DOHH2 (cell line): ENCODE data around the gene ACVR1B.

ENCODE experiments used
- H3F3A ChIP-seq: fragments of 200-600 bp; sonication (generic), shearing (Covaris generic); 2 replicates; pipeline ENCODE4 v1.6.0; 2016; ENCODE audit warnings: antibody characterized with exemption, mild to moderate bottlenecking; ENCODE audit not compliant: control insufficient read depth, insufficient read depth
- H3K27ac ChIP-seq: fragments of 200-600 bp; sonication (generic); 2 replicates; pipeline ENCODE4 v1.5.1; 2014; ENCODE audit warnings: low read depth, mild to moderate bottlenecking, low read length, moderate library complexity
- H3K27me3 ChIP-seq: fragments of 200-600 bp; sonication (generic); 2 replicates; pipeline ENCODE4 v1.6.1; 2014; ENCODE audit warnings: mild to moderate bottlenecking, low read length, mixed read lengths; ENCODE audit not compliant: control insufficient read depth
- H3K36me3 ChIP-seq: fragments of 200-600 bp; sonication (generic); 2 replicates; pipeline ENCODE4 v1.6.1; 2014; ENCODE audit warnings: mild to moderate bottlenecking, low read length, moderate library complexity, mixed read lengths; ENCODE audit not compliant: control insufficient read depth
- H3K4me1 ChIP-seq: fragments of 200-600 bp; sonication (generic); 2 replicates; pipeline ENCODE4 v1.6.1; 2014; ENCODE audit warnings: mild to moderate bottlenecking, low read length, mixed read lengths; ENCODE audit not compliant: control insufficient read depth
- H3K4me2 ChIP-seq: fragments of 200-600 bp; sonication (generic); 2 replicates; pipeline ENCODE4 v1.6.0; 2014; ENCODE audit warnings: mild to moderate bottlenecking, low read length, moderate library complexity
- H3K4me3 ChIP-seq: fragments of 200-600 bp; sonication (generic); 2 replicates; pipeline ENCODE4 v1.5.1; 2014; ENCODE audit warnings: mild to moderate bottlenecking, low read length, mixed read lengths
- H3K79me2 ChIP-seq: fragments of 200-600 bp; sonication (generic); 2 replicates; pipeline ENCODE4 v1.6.1; 2014; ENCODE audit warnings: mild to moderate bottlenecking, low read length, mixed read lengths; ENCODE audit not compliant: control insufficient read depth
- H3K9me2 ChIP-seq: fragments of 200-600 bp; sonication (generic); replicated peaks from 2 replicates; pipeline ENCODE4 v1.6.1; 2014; ENCODE audit warnings: mild to moderate bottlenecking, low read length, mixed read lengths; ENCODE audit not compliant: control insufficient read depth
- H3K9me3 ChIP-seq: fragments of 200-600 bp; sonication (generic); 2 replicates; pipeline ENCODE4 v1.6.1; 2014; ENCODE audit warnings: antibody characterized with exemption, low read length, mixed read lengths; ENCODE audit not compliant: control insufficient read depth, insufficient read depth
- H4K20me1 ChIP-seq: fragments of 200-600 bp; sonication (generic); 2 replicates; pipeline ENCODE4 v1.6.0; 2014; ENCODE audit warnings: low read depth, mild to moderate bottlenecking, antibody characterized with exemption, low read length, moderate library complexity; ENCODE audit not compliant: control insufficient read depth, insufficient read depth
- CTCF ChIP-seq: fragments of 200-600 bp; sonication (generic); IDR thresholded peaks from one replicate; pipeline ENCODE4 v1.5.1; 2014; ENCODE audit warnings: antibody characterized with exemption, mild to moderate bottlenecking, low read depth, low read length; ENCODE audit not compliant: poor library complexity, severe bottlenecking
- EZH2phosphoT487 ChIP-seq: fragments of 200-600 bp; sonication (generic); IDR thresholded peaks from 2 replicates; pipeline ENCODE4 v1.6.1; 2017; ENCODE audit warnings: borderline replicate concordance, mild to moderate bottlenecking, antibody characterized with exemption, low read length, moderate library complexity, mixed read lengths

The ACVR1B gene

GRCh38 chr12:52006726-52007157 lies 55.2 kb downstream of the ACVR1B start, which contains the start of gene TAMALIN:
TAMALIN (plus strand) TSS chr12:52006946; CDS start chr12:52007020, 74 bp downstream.
- Histone ChIP-seq H3K9me2 (no peaks in the 10 kb centered on the region), H3K36me3 (no peaks in the 10 kb centered on the region), H3K9me3 (no peaks in the 10 kb centered on the region), H3K79me2 (no peaks in the 10 kb centered on the region), H3K27ac (no peak within 1 kb of the TSS), H3K4me3 (no peak within 1 kb of the TSS), H3F3A (no peaks in the 10 kb centered on the region), H3K4me2 (peak within 1 kb of the TSS; percentile 39), H3K4me1 (peaks cover 11% of the 10 kb centered on the region), H3K27me3 (peaks cover 56% of the 10 kb centered on the region), H4K20me1 (no peaks in the 10 kb centered on the region)
- TF ChIP-seq CTCF (no peak), EZH2phosphoT487 (no peak)

GRCh38 chr12:52007158-52007921 lies 55.8 kb downstream of the ACVR1B start:
- Histone ChIP-seq H3F3A (no peaks in the 10 kb centered on the region), H3K4me2 (no peak overlapping the region), H3K36me3 (no peaks in the 10 kb centered on the region), H3K4me1 (peaks cover 11% of the 10 kb centered on the region), H3K79me2 (no peaks in the 10 kb centered on the region), H3K9me2 (no peaks in the 10 kb centered on the region), H3K27ac (no peak overlapping the region), H4K20me1 (no peaks in the 10 kb centered on the region), H3K27me3 (peaks cover 56% of the 10 kb centered on the region), H3K9me3 (no peaks in the 10 kb centered on the region), H3K4me3 (no peak overlapping the region)
- TF ChIP-seq EZH2phosphoT487 (peak; percentile 68), CTCF (no peak)

GRCh38 chr12:52007982-52008510 lies 56.5 kb downstream of the ACVR1B start:
- Histone ChIP-seq H3K4me3 (no peak overlapping the region), H3K4me1 (peaks cover 11% of the 10 kb centered on the region), H4K20me1 (no peaks in the 10 kb centered on the region), H3K4me2 (no peak overlapping the region), H3K36me3 (no peaks in the 10 kb centered on the region), H3K27me3 (peaks cover 56% of the 10 kb centered on the region), H3F3A (no peaks in the 10 kb centered on the region), H3K79me2 (no peaks in the 10 kb centered on the region), H3K9me3 (no peaks in the 10 kb centered on the region), H3K9me2 (no peaks in the 10 kb centered on the region), H3K27ac (no peak overlapping the region)
- no peak for TF ChIP-seq CTCF
- no peak for TF ChIP-seq EZH2phosphoT487
